Pulmonary artery endothelial cell (primary cell): ENCODE measurements around the gene TRAPPC12. TPM values are rescaled to one million over a fixed set of nuclear protein-coding genes. Genes with fewer than 3 reads are reported as not detected.

Experiments
- DNase-seq: peaks from one replicate; pipeline ENCODE4 v3.0.0-alpha.2; 2011; ENCODE audit warnings: low read depth, low spot score
- total RNA-seq: library from RNA; depleted of rRNA; stranded (reverse); fragments of >200 nt; gene quantifications from 2 replicates; pipeline ENCODE4 v1.2.3, GENCODE V29; 2014

The TRAPPC12 gene
- total RNA-seq, 1 donor from 2014 or later, result 51.0 TPM

- DNase-seq, result no peak
Observed at GRCh38 chr2:3408781-3409180, 29.3 kb downstream of the TRAPPC12 start.

- DNase-seq, result no peak
Observed at GRCh38 chr2:3409627-3410170, 30.2 kb downstream of the TRAPPC12 start.

- no peak for DNase-seq
Observed at GRCh38 chr2:3411103-3411502, 31.6 kb downstream of the TRAPPC12 start.

- DNase-seq, result no peak
Observed at GRCh38 chr2:3413697-3414096, 34.2 kb downstream of the TRAPPC12 start.

- no peak for DNase-seq
Observed at GRCh38 chr2:3414133-3414860, 34.8 kb downstream of the TRAPPC12 start.

GRCh38 chr2:3418766-3419404 lies 39.4 kb downstream of the TRAPPC12 start:
- no peak for DNase-seq

GRCh38 chr2:3420076-3420768 lies 40.7 kb downstream of the TRAPPC12 start:
- DNase-seq, result no peak

GRCh38 chr2:3420769-3421397 lies 41.4 kb downstream of the TRAPPC12 start:
- DNase-seq, result no peak

- DNase-seq, result no peak
Observed at GRCh38 chr2:3421580-3421979, 42.1 kb downstream of the TRAPPC12 start.

- DNase-seq, result no peak
Observed at GRCh38 chr2:3422161-3422779, 42.8 kb downstream of the TRAPPC12 start.

- DNase-seq, result no peak
Observed at GRCh38 chr2:3423492-3424170, 44.1 kb downstream of the TRAPPC12 start.

GRCh38 chr2:3424171-3424795 lies 44.8 kb downstream of the TRAPPC12 start:
- DNase-seq, result no peak

GRCh38 chr2:3426615-3427014 lies 47.1 kb downstream of the TRAPPC12 start:
- DNase-seq, result no peak

GRCh38 chr2:3427272-3427671 lies 47.8 kb downstream of the TRAPPC12 start:
- DNase-seq, result no peak

GRCh38 chr2:3428577-3428976 lies 49.1 kb downstream of the TRAPPC12 start:
- no peak for DNase-seq

- DNase-seq, result no peak
Observed at GRCh38 chr2:3429066-3429610, 49.6 kb downstream of the TRAPPC12 start.

- DNase-seq, result no peak
Observed at GRCh38 chr2:3430172-3430571, 50.7 kb downstream of the TRAPPC12 start.

- no peak for DNase-seq
Observed at GRCh38 chr2:3430740-3431490, 51.4 kb downstream of the TRAPPC12 start.

GRCh38 chr2:3432067-3432466 lies 52.6 kb downstream of the TRAPPC12 start:
- no peak for DNase-seq
